RWPE1 (cell line): ENCODE data around the gene TNFAIP3.

Experiments used
- CTCF ChIA-PET: fragments of 350-600 bp; sonication (Branson Sonifier 250); formaldehyde crosslinking; extraction: SDS; loops from one replicate; lab custom pipeline; 2021; lab: Yijun Ruan, JAX
- POLR2A ChIA-PET: fragments of 400-600 bp; formaldehyde crosslinking; extraction: SDS; loops from one replicate; lab custom pipeline; 2020; ENCODE audit warnings: antibody characterized with exemption; ENCODE audit not compliant: low non-redundant PET; lab: Yijun Ruan, JAX
- DNase-seq: peaks from one replicate; pipeline ENCODE4 v3.0.0; 2012; ENCODE audit warnings: low spot score
- H3K27ac ChIP-seq: fragments of 450-650 bp; 2 replicates; pipeline ENCODE4 v1.5.1; 2017
- CTCF ChIP-seq: fragments of 450-650 bp; conservative IDR thresholded peaks from 2 replicates; pipeline ENCODE4 v1.5.1; 2017; ENCODE audit warnings: low read depth, mild to moderate bottlenecking

TNFAIP3 gene

GRCh38 chr6:137913996-137914529 lies 47.0 kb downstream of the TNFAIP3 start:
- H3K27ac ChIP-seq: no peak overlapping the region
- no peak for DNase-seq
- POLR2A ChIA-PET: no interaction called here
- TF ChIP-seq CTCF: no peak
- CTCF ChIA-PET: interaction anchor here (0.6 kb wide), 1 partner anchor 1164 kb away, joined by 8 read pairs; no protein-coding TSS in a partner anchor

GRCh38 chr6:137914530-137915193 lies 47.6 kb downstream of the TNFAIP3 start:
- DNase-seq: no peak
- CTCF ChIA-PET: no interaction called here
- H3K27ac ChIP-seq: no peak overlapping the region
- POLR2A ChIA-PET: no interaction called here
- TF ChIP-seq CTCF: no peak

- DNase-seq: no peak
- no peak for TF ChIP-seq CTCF
- ChIA-PET CTCF (interaction anchor here (0.5 kb wide), 1 partner anchor 847 kb away, joined by 3 read pairs; no protein-coding TSS in a partner anchor), POLR2A (no interaction called here)
- no peak overlapping the region for H3K27ac ChIP-seq
These were observed 48.7 kb downstream of the TNFAIP3 start for GRCh38 chr6:137915790-137916189.

GRCh38 chr6:137917551-137918325 lies 50.7 kb downstream of the TNFAIP3 start:
- POLR2A ChIA-PET: no interaction called here
- no peak for DNase-seq
- H3K27ac ChIP-seq: no peak overlapping the region
- CTCF ChIA-PET: no interaction called here
- no peak for TF ChIP-seq CTCF

GRCh38 chr6:137919502-137919823 lies 52.4 kb downstream of the TNFAIP3 start:
- POLR2A ChIA-PET: no interaction called here
- no peak overlapping the region for H3K27ac ChIP-seq
- no peak for TF ChIP-seq CTCF
- no peak for DNase-seq
- CTCF ChIA-PET: no interaction called here

GRCh38 chr6:137919837-137920730 lies 53.0 kb downstream of the TNFAIP3 start:
- no peak for DNase-seq
- no peak overlapping the region for H3K27ac ChIP-seq
- CTCF ChIA-PET: interaction anchor here (0.6 to 1.1 kb wide), 2 partner anchors 51 to 214 kb away, joined by 3 read pairs; no protein-coding TSS in a partner anchor
- POLR2A ChIA-PET: no interaction called here
- no peak for TF ChIP-seq CTCF
